HPDE6-E6E7 (cell line): ENCODE data around the gene GPX1.
"Not testable (repeated sequence)": the region's sequence is repeated elsewhere in the genome, so short reads cannot be mapped to it uniquely, and the experiment has no call there.

ENCODE experiments used
- DNase-seq: peaks from one replicate; pipeline ENCODE4 v3.0.0; 2011; ENCODE audit warnings: missing footprints; ENCODE audit errors: extremely low spot score

Gene GPX1

DNA sequence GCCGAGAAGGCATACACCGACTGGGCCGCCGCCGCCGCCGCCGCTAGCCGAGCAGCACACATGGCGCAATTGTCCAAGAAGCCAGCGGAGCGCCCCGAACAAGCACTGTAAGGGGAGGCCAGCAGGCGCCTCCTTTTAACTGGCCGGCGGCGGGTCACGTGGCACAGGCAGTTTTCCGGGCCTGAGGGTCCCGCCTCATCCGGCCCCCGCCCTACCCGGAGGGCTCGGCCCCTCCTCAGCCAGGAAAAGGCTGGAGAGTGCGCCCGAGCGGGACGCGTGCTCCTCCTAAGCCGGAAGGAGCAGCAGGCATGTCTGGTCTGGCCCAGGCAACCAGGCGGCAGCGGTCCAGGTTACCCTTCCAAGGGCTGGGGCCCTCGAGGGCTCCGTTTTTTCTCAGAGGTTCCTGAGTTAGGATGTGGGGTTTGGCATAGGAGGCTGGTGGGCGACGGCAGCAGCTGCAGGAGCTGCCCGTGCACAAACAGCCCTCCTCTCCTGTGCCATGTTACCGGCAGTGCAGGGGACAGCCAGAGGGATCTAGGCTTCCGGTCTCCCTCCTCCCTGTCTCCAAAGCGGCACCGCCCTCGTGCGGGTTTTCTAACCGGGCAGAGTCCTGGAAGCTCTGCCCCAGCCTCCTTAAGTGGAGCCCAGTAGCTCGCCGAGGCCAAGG is at the start of gene GPX1:
GPX1 (minus strand) TSS at position 137 of the 667 bp plus-strand sequence; CDS start at position 62, 75 bp downstream.
- DNase-seq: peak; percentile 62

DNA sequence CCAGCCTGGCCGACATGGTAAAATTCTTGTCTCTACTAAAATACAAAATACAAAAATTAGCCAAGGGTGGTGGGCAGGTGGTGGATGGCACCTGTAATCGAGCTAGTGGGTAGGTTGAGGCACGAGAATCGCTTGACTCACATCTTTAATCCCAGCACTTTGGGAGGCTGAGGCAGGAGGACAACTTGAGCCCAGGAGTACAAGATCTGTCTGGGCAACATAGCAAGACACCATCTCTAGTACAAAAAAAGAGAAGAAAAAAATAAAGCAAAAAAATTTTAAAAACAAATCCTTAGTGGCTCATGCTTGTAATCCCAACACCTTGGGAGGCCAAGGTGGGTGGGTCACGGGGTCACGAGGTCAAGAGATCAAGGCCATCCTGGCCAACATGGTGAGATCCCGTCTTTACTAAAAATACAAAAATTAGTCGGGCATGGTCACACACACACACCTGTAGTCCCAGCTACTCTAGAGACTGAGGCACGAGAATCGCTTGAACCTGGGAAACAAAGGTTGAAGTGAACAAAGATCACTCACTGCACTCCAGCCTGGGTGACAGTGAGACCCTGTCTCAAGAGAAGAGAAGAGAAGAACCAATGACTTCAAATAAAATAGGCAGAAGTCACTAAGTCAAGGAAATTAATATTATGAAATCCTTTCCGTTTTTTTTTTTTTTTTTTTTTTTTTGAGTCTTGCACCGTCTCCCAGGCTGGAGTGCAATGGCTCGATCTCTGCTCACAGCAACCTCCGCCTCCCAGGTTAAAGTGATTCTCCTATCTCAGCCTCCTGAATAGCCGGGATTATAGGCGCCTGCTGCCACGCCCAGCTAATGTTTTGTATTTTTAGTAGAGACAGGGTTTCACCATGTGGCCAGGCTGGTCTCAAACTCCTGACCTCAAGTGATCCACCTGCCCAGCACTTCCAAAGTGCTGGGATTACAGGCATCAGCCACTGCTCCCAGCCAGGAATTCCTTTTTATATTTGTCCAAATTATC is 48.7 kb upstream of the GPX1 start:
- no peak for DNase-seq

DNA sequence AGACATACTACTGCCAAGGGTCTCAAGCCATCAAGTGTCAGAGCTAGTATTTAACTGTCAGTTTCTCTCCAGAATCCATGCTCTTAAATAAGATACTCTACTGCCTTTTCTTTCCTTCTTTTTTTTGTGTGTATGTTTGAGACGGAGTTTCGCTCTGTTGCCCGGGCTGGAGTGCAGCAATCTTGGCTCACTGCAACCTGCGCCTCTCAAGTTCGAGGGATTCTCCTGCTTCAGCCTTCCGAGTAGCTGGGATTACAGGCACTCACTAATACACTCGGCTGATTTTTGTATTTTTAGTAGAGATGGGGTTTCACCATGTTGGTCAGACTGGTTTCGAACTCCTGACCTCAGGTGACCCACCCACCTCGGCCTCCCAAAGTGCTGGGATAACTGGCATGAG is 47.4 kb upstream of the GPX1 start:
- not testable (repeated sequence) for DNase-seq

DNA sequence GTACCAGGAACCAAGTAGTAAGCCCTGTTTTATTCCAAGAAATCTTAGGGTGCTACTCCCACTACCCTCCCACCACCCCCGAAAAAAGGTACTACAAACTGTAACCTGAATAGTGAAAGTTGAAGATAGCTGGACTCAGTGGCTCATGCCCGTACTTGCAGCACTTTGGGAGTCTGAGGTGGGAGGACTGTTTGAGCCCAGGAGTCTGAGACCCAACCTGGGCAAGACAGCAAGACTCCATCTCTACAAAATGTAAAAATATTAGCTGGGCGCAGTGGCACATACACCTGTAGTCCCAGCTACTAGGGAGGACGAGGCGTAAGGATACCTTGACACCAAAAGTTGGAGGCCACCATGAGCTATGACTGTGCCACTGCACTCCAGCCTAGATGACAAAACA is 45.7 kb upstream of the GPX1 start:
- no peak for DNase-seq

DNA sequence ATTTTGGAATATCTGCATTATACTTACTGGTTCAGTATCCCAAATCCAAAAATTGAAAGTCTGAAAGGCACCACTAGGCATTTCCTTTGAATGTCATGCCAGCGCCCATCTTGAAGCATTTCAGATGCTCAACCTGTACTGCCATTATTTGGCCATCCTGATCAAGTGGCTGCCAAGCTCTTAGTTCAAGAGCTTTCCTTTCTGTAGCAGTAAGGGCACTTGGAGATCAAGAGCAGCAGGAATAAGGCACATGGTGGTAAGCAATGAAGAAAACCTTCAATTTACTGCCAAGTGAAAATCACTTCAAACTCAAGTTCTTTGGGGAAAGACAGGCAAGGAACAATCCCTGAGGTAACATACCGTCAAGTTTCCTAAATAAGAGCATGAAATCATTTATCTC is 43.6 kb upstream of the GPX1 start:
- no peak for DNase-seq

DNA sequence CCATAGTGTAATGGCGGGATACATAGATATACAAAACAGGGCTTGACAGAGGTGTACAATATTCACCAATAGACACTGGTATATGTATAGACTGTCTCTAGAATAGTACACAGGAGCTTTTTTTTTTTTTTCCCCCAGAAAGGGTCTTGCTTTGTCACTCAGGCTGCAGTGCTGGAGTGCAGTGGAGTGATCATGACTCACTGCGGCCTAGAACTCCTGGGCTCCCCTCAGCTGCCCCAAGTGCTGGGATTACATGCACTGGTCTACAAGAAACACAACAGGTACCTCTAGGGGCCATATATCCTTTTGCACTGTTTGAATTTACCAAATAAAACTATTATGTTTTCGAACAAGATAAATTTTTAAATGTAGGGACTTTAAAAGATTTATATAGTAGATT is 41.3 kb upstream of the GPX1 start:
- DNase-seq: no peak

DNA sequence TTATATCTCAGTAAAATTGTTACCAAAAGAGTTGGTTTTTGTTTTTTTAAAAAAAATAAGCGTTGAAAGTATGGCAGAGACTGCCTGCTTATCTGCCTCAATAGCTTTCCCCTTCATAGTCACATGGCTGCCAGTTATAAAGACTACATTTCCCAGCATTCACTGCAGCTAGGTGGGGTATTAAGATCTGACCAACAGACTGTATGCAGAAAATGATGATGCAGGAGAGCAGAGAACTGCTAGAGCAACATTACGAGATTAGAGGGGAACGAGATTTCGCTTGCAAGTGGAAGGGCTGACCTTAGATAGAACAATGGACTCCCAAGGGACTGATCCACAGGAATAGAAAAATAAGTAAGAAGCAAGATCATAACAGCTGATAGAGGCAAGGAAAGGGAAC is 39.3 kb upstream of the GPX1 start:
- no peak for DNase-seq

DNA sequence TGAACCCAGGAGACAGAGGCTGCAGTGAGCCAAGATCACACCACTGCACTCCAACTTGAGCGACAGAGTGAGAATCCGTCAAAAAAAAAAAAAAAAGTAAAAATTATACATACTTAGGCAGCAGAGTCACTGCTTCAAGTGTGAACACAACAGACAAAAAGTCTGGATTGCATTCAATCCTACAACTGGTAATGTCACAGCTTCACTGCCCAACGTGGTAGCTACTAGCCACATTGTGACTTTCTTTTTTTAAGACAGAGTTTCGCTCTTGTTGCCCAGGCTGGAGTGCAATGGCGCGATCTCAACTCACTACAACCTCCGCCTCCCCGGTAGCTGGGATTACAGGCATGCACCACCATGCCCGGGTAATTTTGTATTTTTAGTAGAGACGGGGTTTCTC is 33.2 kb upstream of the GPX1 start:
- not testable (repeated sequence) for DNase-seq

DNA sequence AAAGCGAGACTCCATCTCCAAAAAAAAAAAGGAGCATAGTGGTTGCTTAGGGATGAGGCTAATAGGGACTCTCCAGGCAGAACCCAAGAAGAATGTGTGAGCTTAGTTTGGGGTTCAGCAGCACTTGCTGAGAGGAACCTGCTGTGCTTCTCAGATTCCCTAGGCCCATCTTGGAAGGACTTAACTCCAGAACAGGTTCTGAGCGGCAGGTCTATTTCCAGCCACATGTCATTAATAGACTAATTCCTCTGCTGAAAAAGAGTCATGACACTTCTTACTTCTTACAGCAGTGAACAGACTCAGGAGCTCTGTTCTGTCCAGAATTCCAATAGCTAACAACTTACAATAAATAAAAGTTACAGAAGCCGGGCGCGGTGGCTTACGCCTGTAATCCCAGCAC is 31.1 kb upstream of the GPX1 start:
- DNase-seq: no peak

DNA sequence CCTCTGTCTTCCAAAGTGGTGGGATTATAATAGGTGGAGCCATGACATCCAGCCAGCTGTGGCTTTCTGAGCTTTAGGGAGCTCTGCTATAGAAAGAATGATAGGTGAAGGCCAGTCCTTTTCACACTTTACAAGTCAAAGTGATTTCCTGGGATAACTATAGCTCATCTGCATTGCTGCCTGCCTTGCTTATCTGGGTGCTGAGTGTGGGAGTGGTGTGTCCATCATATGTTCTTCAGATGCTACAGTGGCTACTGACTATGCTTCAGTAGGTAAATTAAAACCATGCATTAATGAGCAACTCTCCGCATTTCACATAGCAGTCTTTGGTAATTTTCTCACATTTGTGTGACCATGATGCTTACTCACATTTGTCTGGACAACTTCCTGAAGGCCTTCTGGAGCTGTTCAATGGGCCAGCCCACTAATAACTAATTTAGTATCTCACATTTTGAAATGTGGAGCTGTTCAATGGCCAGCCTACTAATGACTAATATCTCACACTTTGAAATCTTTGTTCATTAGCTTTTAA is 30.2 kb upstream of the GPX1 start:
- DNase-seq: no peak

DNA sequence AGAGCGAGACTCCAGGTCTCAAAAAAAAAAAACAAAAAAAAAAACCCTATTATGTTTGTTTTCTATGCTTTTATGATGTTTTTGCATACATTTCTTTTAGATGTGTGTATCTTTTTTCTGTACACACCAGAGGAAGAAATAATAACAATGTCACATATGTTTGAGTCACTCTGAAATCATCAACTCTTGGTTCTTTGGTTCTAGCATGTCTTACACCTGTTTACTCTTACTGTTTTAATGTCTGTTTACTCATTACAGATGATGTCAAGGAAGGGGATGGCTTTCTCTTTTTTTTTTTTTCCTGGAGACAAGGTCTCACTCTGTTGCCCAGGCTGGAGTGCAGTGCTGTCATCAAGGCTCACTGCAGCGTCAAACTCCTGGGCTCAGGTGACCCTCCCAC is 29.6 kb upstream of the GPX1 start:
- DNase-seq: no peak

DNA sequence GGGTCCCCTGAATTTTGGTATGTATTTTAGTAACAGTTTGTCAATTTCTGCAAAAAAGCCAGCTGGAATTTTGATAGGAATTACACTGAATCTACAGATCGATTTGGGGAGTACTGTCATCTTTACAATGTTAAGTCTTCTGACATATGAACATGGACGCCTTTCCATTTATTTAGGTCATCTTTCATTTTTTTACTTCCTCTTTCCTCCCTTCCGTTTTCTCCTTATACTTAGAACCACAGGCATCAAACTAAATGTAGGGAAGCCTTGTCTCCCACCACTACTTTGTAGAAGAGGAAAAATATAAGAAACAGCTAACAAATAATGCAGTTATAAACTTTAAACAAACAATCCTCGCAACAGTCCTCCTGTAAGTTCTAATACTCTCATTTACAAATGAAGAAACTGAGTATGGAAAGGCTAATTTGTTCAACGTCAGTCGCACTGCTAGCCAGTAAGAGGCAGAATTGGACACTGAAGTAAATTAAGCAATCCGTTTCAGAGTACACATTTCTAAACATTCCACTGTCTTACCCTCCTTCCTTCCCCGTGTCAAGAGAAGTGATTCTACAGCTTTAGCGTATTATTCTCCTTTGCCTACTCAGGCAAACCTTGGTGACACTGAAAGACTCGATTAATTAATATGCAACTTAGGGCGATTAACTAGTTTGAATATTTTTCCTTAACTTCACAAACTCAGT is 28.1 kb upstream of the GPX1 start:
- no peak for DNase-seq

DNA sequence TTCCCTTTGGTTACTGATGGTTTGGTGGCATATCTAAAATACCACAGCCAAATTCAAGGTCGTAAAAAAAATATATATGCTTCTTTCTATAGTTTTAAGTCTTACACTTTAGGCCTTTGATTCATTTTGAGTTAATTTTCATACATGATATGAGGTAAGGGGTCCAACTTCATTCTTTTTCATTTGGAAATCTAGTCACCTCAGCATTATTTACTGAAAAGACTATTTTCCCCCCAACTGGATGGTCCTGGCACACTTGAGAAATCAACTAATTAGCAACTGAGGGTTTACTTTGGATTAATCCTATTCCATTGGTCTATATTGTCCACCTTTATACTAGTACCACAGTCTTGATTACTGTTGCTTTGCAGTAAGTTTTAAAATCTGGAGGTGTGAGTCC is 27.5 kb upstream of the GPX1 start:
- DNase-seq: no peak

DNA sequence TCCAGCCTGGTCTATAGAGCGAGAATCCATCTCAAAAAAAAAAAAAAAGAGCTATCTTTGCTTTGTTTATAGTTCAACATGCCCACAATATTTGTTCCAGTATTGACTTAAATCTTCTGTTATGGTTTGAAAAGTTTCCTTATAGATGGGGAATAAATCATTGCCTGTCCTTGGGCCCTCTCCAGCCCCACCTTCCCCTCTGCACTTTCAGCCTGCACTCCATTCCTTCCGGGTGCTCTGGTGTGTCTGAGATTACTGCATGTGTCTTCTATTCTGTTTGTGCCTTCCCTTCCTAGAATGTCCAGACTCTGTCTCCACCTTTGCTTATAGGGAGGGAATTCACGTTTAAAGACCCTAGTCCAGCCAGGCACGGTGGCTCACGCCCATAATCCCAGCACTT is 25.2 kb upstream of the GPX1 start:
- DNase-seq: no peak

DNA sequence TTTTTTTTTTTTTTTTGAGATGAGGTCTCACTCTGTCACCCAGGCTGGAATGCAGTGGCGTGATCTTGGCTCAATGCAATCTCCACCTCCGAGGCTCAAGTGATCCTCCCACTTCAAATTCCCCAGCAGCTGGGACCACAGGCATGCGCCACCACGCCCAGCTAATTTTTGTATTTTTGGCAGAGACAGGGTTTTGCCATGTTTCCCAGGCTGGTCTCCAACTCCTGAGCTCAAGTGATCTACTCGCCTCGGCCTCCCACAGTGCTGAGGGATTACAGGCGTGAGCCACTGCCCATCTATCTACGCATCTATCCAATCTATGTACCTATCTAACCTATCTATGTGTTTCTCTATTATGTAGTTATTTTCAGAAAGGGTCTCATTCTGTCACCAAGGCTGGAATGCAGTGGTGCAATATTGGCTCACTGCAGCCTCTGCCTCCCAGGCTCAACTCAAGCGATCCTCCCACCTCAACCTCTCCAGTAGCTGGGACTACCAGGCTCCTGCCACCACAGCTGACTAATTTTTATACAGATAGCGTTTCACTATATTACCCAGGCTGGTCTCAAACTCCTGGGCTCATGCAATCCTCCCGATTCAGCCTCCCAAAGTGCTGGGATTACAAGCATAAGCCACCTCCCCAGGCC is 20.2 kb upstream of the GPX1 start:
- DNase-seq: no peak

DNA sequence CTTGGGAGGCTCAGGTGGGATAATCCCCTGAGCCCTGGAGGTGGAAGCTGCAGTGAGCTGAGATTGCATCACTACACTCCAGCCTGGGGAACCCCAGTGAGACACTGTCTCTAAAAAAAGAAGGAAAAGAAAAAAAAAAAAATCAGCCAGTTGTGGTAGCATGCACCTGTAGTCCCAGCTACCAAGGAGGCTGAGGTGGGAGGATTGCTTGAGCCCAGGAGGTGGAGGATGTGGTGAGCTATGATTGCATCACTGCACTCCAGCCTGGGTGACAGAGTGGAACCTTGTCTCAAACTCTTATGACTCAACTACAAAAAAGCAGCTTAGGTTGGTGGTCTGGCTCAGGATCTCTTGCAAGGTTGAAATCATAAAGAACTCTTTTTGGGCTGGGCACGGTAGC is 19.3 kb upstream of the GPX1 start:
- DNase-seq: no peak

DNA sequence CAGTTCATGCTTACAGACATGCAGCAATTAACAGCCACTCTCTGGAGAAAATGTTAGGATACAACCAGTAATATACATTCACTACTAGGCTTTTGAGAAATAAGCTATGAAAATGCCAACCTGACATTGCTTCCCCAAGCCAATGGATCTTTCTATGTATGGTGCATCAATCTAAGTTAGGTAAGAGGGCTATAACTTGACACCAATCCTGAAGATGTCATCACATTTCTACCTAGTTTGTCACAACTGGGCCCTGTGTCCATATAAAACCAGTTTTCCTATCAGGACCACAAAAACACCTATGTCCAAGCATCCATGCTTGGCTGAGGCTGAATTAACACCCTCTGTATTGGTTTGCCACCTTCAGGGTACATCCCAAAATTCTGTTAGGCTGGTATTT is 13.8 kb upstream of the GPX1 start:
- DNase-seq: no peak

DNA sequence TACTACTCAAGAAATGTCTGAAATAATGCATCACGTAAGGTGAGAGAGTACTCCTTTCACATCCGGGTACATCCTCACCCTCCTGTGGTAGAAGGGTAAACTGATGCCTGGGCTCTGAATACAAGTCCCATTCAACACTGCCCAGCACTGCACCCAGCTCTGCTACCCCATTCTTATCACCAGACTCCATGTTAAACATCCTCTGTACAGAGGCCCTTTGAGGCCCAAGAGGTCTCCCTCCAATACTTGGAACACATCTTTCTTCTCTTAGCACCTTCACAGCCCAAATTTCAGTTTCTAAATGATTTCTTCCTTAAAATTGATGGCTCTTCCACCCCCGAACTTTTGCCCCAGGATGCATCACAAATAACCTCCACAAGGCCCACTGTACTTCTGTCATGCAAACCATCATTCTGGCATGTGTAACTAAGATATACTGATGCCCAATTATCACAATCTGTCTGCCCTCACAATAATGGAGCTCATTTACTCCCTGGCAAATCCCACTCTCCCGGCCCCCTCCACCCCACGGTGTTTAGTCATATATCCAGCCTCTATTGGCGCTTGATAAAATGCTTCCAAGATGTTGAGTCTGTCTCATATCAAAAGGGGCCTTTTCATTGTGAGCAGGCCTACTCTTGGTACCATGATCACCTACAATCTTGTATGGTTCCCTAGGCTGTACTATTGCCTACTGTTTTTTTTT is 12.6 kb upstream of the GPX1 start:
- DNase-seq: no peak

DNA sequence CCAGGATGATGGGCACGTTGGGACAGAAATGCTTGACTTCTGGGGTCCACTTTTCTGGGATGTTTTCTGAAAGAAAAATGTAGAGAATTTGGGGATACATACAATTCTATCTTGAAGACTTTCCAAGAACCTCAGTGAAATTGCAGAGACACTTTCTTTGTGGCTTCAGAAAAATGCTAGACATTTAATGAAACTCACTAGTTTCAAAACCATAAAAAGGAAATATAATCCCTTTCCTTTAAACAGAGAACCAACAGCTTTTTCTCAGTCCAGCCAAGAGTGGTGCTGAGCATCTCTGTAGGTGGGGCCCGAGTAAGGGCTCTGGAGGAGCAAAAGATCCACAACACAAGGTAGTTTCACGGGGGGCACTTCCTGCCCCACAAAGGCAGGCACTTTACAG is 4.4 kb upstream of the GPX1 start:
- no peak for DNase-seq

DNA sequence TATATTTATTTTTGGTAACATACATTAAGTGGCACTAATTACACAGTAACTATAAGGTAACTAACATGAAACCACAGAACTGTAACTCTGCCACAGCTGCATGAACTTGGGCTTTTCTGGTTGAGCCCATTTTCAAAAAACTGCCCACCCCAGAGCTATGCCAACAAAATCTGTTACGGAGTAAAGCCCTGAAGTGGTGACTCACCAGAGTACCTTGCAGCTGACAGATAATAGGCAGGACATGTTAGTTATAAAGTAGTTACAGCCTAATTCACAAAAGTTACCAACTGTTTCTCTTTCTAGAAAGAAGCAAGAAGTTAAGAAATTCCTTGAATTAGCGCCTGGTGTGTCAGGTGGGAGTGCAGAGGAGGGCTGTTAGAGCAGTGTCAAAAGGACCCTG is 1.5 kb upstream of the GPX1 start:
- DNase-seq: no peak

DNA sequence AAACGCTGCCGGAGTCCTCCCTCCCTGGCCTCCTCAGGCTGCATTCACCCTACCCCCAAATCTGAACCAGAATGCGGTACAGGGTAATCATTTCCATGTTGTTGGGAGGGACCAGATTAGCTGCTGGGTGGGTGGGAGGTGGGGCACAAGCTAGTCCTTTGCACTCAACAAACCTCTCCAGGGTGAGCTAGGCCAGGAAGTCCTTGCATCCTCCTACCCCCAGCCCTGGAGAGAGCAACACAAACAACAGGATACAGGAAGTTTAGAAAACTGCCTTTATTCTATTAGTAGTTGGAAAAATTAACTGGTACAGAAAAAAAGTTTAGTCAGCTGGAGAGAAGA is 702 bp upstream of the GPX1 start:
- DNase-seq: no peak
